ENCODE measurements around the gene LIN54. TPM values are rescaled to one million over a fixed set of nuclear protein-coding genes. Genes with fewer than 3 reads are reported as not detected.
A peak's percentile ranks its signal among the peaks of the same experiment; 100 is the strongest.

The LIN54 gene
- total and polyA plus RNA-seq, 2 of the 13 experiments (the other 11 are each of a cell fraction or from before 2014, with no cell fraction given), result 25.2 to 32.9 TPM

GRCh38 chr4:83034630-83035494 is 24.2 kb upstream of the LIN54 start, which contains the start of gene COPS4 (continued):
- TF ChIP-seq NFAT5 (CRISPR knock-in tag; IDR thresholded peaks at IDR 0.05), result no peak
- TF ChIP-seq PRPF4 (IDR thresholded peaks at IDR 0.05; ENCODE audit: low read depth, low read length, poor library complexity, severe bottlenecking), result no peak
- TF ChIP-seq ZFYVE20 (CRISPR knock-in tag; IDR thresholded peaks at IDR 0.05; ENCODE audit: borderline replicate concordance, low read depth), result no peak
- TF ChIP-seq MTA1 (CRISPR knock-in tag; IDR thresholded peaks at IDR 0.05; ENCODE audit: borderline replicate concordance), result peak; percentile 82
- peak; percentile 88 for TF ChIP-seq HOXA3 (CRISPR knock-in tag; IDR thresholded peaks at IDR 0.05)
- 0 out of 2 replicates have a peak, but pooled peaks have one; percentile 20 for TF ChIP-seq GMEB2 (CRISPR knock-in tag; IDR thresholded peaks at IDR 0.05; ENCODE audit: low read depth)
- TF ChIP-seq DMTF1 (CRISPR knock-in tag; IDR thresholded peaks at IDR 0.05), result no peak
- no peak for TF ChIP-seq ARHGAP35 (CRISPR knock-in tag; IDR thresholded peaks at IDR 0.05; ENCODE audit: borderline replicate concordance)
- TF ChIP-seq GABPA (IDR thresholded peaks at IDR 0.05; ENCODE audit: low read depth, low read length), result peak; percentile 27; the same call in 1 of the 2 replicates
- peak; percentile 90 for TF ChIP-seq GABPA (CRISPR knock-in tag; IDR thresholded peaks at IDR 0.05; ENCODE audit: low read depth)
- TF ChIP-seq THAP8 (CRISPR knock-in tag; IDR thresholded peaks at IDR 0.05; ENCODE audit: borderline replicate concordance), result peak; percentile 89; the same call in 1 of the 2 replicates
- TF ChIP-seq SMAD1 (CRISPR knock-in tag; IDR thresholded peaks at IDR 0.05; ENCODE audit: borderline replicate concordance, low read depth), result peak; percentile 71; the same call in 1 of the 2 replicates
- peak; percentile 75 for TF ChIP-seq ISL2 (CRISPR knock-in tag; IDR thresholded peaks at IDR 0.05)
